Measurements from ENCODE around the gene SORCS2. TPM values are rescaled to one million over a fixed set of nuclear protein-coding genes. Genes with fewer than 3 reads are reported as not detected.

SORCS2 gene
- total and polyA plus RNA-seq, 12 donors: 0.25 to 5.4 (median 2.2) TPM

DNA sequence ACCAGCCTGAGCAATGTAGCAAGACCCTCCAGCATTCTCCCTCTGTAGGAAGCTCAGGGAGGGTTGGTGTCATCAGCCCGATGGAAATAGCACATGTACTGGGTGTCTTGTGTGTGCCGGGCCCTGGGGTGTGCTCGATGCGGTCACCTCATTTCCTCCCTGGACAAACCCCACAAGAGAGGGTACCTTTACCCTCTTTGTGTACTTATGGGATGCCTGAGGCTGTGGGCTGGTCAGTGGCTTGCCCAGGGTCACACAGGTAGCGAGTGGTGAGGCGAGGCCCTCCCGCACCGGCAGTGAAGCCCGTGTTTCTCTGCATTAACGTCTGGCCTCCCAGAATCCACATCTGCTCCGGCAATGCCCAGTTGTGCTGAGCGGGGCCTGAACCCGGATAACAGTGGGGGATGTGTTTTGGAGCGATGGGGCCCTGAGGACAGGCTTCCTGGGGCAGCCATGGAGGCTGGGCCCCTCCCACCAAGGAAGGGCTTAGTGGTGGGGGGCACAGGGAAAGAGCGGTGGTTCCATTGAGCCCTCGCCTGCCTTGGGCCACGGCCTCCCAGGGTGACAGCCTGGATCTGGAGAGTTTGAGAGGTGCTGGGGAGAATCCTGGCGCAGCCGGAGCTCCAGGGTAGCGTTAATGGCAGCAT, 234.3 kb downstream of the SORCS2 start:
- intact Hi-C loops (cut with DNase I): no loop called here
- Histone ChIP-seq H3K27me3 (no peaks in the 10 kb centered on the region), H3K36me3 (no peaks in the 10 kb centered on the region), H3K4me1 (no peaks in the 10 kb centered on the region), H3K9me3 (no peaks in the 10 kb centered on the region), H3K4me3 (no peak overlapping the region), H3K27ac (no peak overlapping the region)
- no peak for ATAC-seq
- no peak for DNase-seq
- 87 to 91% methylated on average over 20 of the region's 20 CpGs for WGBS, 2 donors
- no peak for TF ChIP-seq CTCF (IDR thresholded peaks at IDR 0.05)

- Histone ChIP-seq H3K36me3 (no peaks in the 10 kb centered on the region), H3K27me3 (no peaks in the 10 kb centered on the region), H3K4me1 (no peaks in the 10 kb centered on the region), H3K27ac (no peak overlapping the region), H3K9me3 (no peaks in the 10 kb centered on the region), H3K4me3 (no peak overlapping the region)
- 67 to 70% methylated on average over 10 of the region's 10 CpGs for whole genome bisulfite sequencing, 2 donors
- DNase-seq: no peak
- intact Hi-C loops (cut with DNase I): no loop called here
- ATAC-seq: no peak
- TF ChIP-seq CTCF (IDR thresholded peaks at IDR 0.05): no peak
Observed at GRCh38 chr4:7427361-7427760, 235.0 kb downstream of the SORCS2 start.

- Histone ChIP-seq H3K4me1 (no peaks in the 10 kb centered on the region), H3K4me3 (no peak overlapping the region), H3K27me3 (no peaks in the 10 kb centered on the region), H3K27ac (no peak overlapping the region), H3K36me3 (no peaks in the 10 kb centered on the region), H3K9me3 (no peaks in the 10 kb centered on the region)
- no peak for DNase-seq
- 72 to 77% methylated on average over 13 of the region's 13 CpGs for WGBS, 2 donors
- ATAC-seq: no peak
- no peak for TF ChIP-seq CTCF (IDR thresholded peaks at IDR 0.05)
- intact Hi-C loops (cut with DNase I): no loop called here
Observed at GRCh38 chr4:7427831-7428260, 235.5 kb downstream of the SORCS2 start.

- H3K4me3 ChIP-seq: no peak overlapping the region
- TF ChIP-seq CTCF (IDR thresholded peaks at IDR 0.05): no peak
- ATAC-seq: no peak
- intact Hi-C loops (cut with DNase I): no loop called here
- WGBS, 2 donors: 74% methylated on average over 16 of the region's 16 CpGs
- H3K27me3 ChIP-seq: no peaks in the 10 kb centered on the region
- no peak overlapping the region for H3K27ac ChIP-seq
- DNase-seq: no peak
- no peaks in the 10 kb centered on the region for H3K9me3 ChIP-seq
- H3K4me1 ChIP-seq: no peaks in the 10 kb centered on the region
- no peaks in the 10 kb centered on the region for H3K36me3 ChIP-seq
Observed at GRCh38 chr4:7428261-7429068, 236.1 kb downstream of the SORCS2 start.
